A549 (cell line): ENCODE results near the gene ACOXL. TPM values are rescaled to one million over a fixed set of nuclear protein-coding genes. Genes with fewer than 3 reads are reported as not detected.
"Not testable (repeated sequence)": the region's sequence is repeated elsewhere in the genome, so short reads cannot be mapped to it uniquely, and the experiment has no call there.

Experiments used
- ATAC-seq, 2 experiments: fragments of 200-7000 bp in 1 of 2; fragments of >200 bp in 1 of 2; cut with Nextera tagmentation in 1 of 2; cut with Tn5 transposase in 1 of 2; 3 replicates each; pipeline versions ENCODE4 v1.8.0 to v1.9.1; 2018 to 2020; ENCODE audit warnings: mild to moderate bottlenecking in 1 of 2, moderate library complexity in 1 of 2
- CTCF ChIA-PET: fragments of 300-600 bp; sonication (Branson Sonifier 250); formaldehyde crosslinking; extraction: SDS; loops from one replicate; lab custom pipeline; 2021; ENCODE audit warnings: antibody characterized with exemption, inconsistent platforms; lab: Yijun Ruan, JAX
- POLR2A ChIA-PET: fragments of 350-600 bp; formaldehyde crosslinking; extraction: SDS; loops from one replicate; lab custom pipeline; 2021; ENCODE audit warnings: antibody characterized with exemption, inconsistent platforms; lab: Yijun Ruan, JAX
- DNase-seq, 2 experiments: peaks; one replicate each; pipeline versions ENCODE4 v3.0.0 to v3.0.0-alpha.2; 2011 to 2016; ENCODE audit warnings: low read depth in 1 of 2, low spot score in 1 of 2
- FAIRE-seq: peaks from 2 replicates; lab custom pipeline; 2011; peaks lifted over from hg19 to GRCh38; lab: Jason Lieb, UNC
- H3K27ac ChIP-seq, 2 experiments: fragments of >200 bp; sonication (Bioruptor Twin); formaldehyde crosslinking; 3 replicates each; pipeline ENCODE4 v1.5.1; 2016 to 2017
- H3K4me1 ChIP-seq: fragments of >200 bp; sonication (Bioruptor Twin); formaldehyde crosslinking; 3 replicates; pipeline ENCODE4 v1.6.1; 2016
- H3K4me2 ChIP-seq: fragments of >200 bp; sonication (Bioruptor Twin); formaldehyde crosslinking; 3 replicates; pipeline ENCODE4 v1.6.1; 2016
- H3K4me3 ChIP-seq: fragments of >200 bp; sonication (Bioruptor Twin); formaldehyde crosslinking; 3 replicates; pipeline ENCODE4 v1.5.1; 2016
- H3K9me3 ChIP-seq: fragments of >200 bp; sonication (Bioruptor Twin); formaldehyde crosslinking; 3 replicates; pipeline ENCODE4 v1.6.1; 2016
- BHLHE40 ChIP-seq: IDR thresholded peaks from 2 replicates; pipeline ENCODE4 v1.6.1; 2012; ENCODE audit warnings: low read depth, low read length, inconsistent platforms
- CBX8 ChIP-seq: fragments of 200-600 bp; sonication (generic); IDR thresholded peaks from 2 replicates; pipeline ENCODE4 v1.6.1; 2016
- CTCF ChIP-seq: fragments of >200 bp; sonication (Bioruptor Twin); formaldehyde crosslinking; IDR thresholded peaks from 3 replicates; pipeline ENCODE4 v1.5.1; 2016
- EHF ChIP-seq: fragments of 250-450 bp; sonication (Bioruptor Pico); IDR thresholded peaks from 2 replicates; pipeline ENCODE4 v1.5.0; 2020; ENCODE audit warnings: mild to moderate bottlenecking
- EHMT2 ChIP-seq: fragments of 200-600 bp; sonication (generic); IDR thresholded peaks from 2 replicates; pipeline ENCODE4 v1.6.1; 2016; ENCODE audit warnings: antibody characterized with exemption, low read depth, mild to moderate bottlenecking, moderate library complexity
- ESRRA ChIP-seq: fragments of 150-350 bp; IDR thresholded peaks from 2 replicates; pipeline ENCODE4 v1.6.1; 2014; ENCODE audit warnings: mild to moderate bottlenecking, low read length, borderline replicate concordance
- FOSB ChIP-seq: fragments of 250-450 bp; sonication (Bioruptor Pico); IDR thresholded peaks from 2 replicates; pipeline ENCODE4 v1.5.0; 2020; ENCODE audit warnings: mild to moderate bottlenecking, moderate library complexity
- FOSL2 ChIP-seq, 2 experiments: fragments of 450-650 bp in 1 of 2; fragments of >200 bp in 1 of 2; sonication (Bioruptor Twin) in 1 of 2; formaldehyde crosslinking; IDR thresholded peaks; 2 replicates each; pipeline versions ENCODE4 v1.5.0 to v1.6.1; 2016 to 2020; ENCODE audit warnings: mild to moderate bottlenecking in 1 of 2, moderate library complexity in 1 of 2
- HES2 ChIP-seq: fragments of >200 bp; sonication (Bioruptor Twin); formaldehyde crosslinking; IDR thresholded peaks from 2 replicates; pipeline ENCODE4 v1.6.1; 2016
- MAZ ChIP-seq: fragments of 150-350 bp; IDR thresholded peaks from 2 replicates; pipeline ENCODE4 v1.6.1; 2014; ENCODE audit warnings: antibody characterized with exemption, low read depth, low read length, borderline replicate concordance
- MYC ChIP-seq: IDR thresholded peaks from 2 replicates; pipeline ENCODE4 v1.6.1; 2012; ENCODE audit warnings: mild to moderate bottlenecking, inconsistent platforms, low read length, improper control_type of control experiment, borderline replicate concordance
- NPAS2 ChIP-seq: fragments of 250-450 bp; sonication (Bioruptor Pico); IDR thresholded peaks from 2 replicates; pipeline ENCODE4 v1.8.0; 2022; ENCODE audit warnings: mild to moderate bottlenecking, moderate library complexity, borderline replicate concordance
- RAD21 ChIP-seq, 2 experiments: fragments of >200 bp in 1 of 2; sonication (Bioruptor Twin) in 1 of 2; formaldehyde crosslinking in 1 of 2; IDR thresholded peaks in 1 of 2; conservative IDR thresholded peaks in 1 of 2; 2 replicates in 1 of 2; 3 replicates in 1 of 2; pipeline ENCODE4 v1.6.1; 2012 to 2018; ENCODE audit warnings: inconsistent platforms in 1 of 2
- REST ChIP-seq: fragments of 200-600 bp; sonication (generic); IDR thresholded peaks from 2 replicates; pipeline ENCODE4 v1.6.1; 2016; ENCODE audit warnings: antibody characterized with exemption, mild to moderate bottlenecking, moderate library complexity
- RNF2 ChIP-seq: fragments of 200-600 bp; sonication (generic); IDR thresholded peaks from 2 replicates; pipeline ENCODE4 v1.6.1; 2016; ENCODE audit warnings: low read depth, mild to moderate bottlenecking, antibody characterized with exemption, moderate library complexity, borderline replicate concordance
- SMC3 ChIP-seq: fragments of >200 bp; sonication (Bioruptor Twin); formaldehyde crosslinking; IDR thresholded peaks from 3 replicates; pipeline ENCODE4 v1.6.1; 2018; ENCODE audit warnings: inconsistent platforms
- SREBF2 ChIP-seq: fragments of 450-650 bp; IDR thresholded peaks from 2 replicates; pipeline ENCODE4 v1.6.1; 2014; ENCODE audit warnings: mild to moderate bottlenecking, moderate library complexity
- TFCP2L1 ChIP-seq: fragments of 250-450 bp; sonication (Bioruptor Pico); IDR thresholded peaks from 2 replicates; pipeline ENCODE4 v1.5.0; 2021; ENCODE audit warnings: mild to moderate bottlenecking
- TP53 ChIP-seq: fragments of 250-450 bp; sonication (Bioruptor Pico); IDR thresholded peaks from 2 replicates; pipeline ENCODE4 v1.5.0; 2021; ENCODE audit warnings: mild to moderate bottlenecking, moderate library complexity
- ZFP36 ChIP-seq: fragments of 450-650 bp; IDR thresholded peaks from 2 replicates; pipeline ENCODE4 v1.6.1; 2014; ENCODE audit warnings: borderline replicate concordance; ENCODE audit not compliant: partially characterized antibody
- WGBS: methylation state at CpG from one replicate; pipeline ENCODE4 v1.1.6; 2017; ENCODE audit errors: missing lambda C conversion rate; 5-methylcytosine and 5-hydroxymethylcytosine counted together
- polyA plus RNA-seq, 4 experiments: library from polyadenylated mRNA; depleted of rRNA in 3 of 4; stranded (reverse); fragments of >200 nt; fragmentation: RNase III in 1 of 4; extraction: RNeasy Plus Mini Kit Qiagen cat#74134 plus additional on column Dnase treatment in 1 of 4; gene quantifications; 2 replicates in 3 of 4; 3 replicates in 1 of 4; pipeline ENCODE4 v1.2.3, GENCODE V29; 2011 to 2017

Gene ACOXL
- polyA plus RNA-seq, 2 of the 4 experiments (the other 2 are of a cell fraction), result not detected

- ATAC-seq, result no peak
- 52% methylated on average over 4 of the region's 4 CpGs for WGBS
- Histone ChIP-seq H3K4me2 (no peak overlapping the region), H3K27ac (no peak overlapping the region), H3K4me3 (no peak overlapping the region), H3K9me3 (no peaks in the 10 kb centered on the region), H3K4me1 (no peaks in the 10 kb centered on the region)
- ChIA-PET POLR2A (no interaction called here), CTCF (no interaction called here)
- no peak for DNase-seq
- no peak for FAIRE-seq
- TF ChIP-seq EHF (CRISPR knock-in tag) (no peak), EHMT2 (no peak), TFCP2L1 (CRISPR knock-in tag) (no peak), ESRRA (no peak), BHLHE40 (no peak), ZFP36 (no peak), TP53 (CRISPR knock-in tag) (no peak), MAZ (no peak), RAD21 (conservative IDR thresholded peaks at IDR 0.05 in 1 of 2, IDR thresholded peaks at IDR 0.05 in 1 of 2) (no peak)
- TF ChIP-seq, all 56 proteins: peak for 0
Observed at GRCh38 chr2:111044066-111044465, 311.7 kb downstream of the ACOXL start.

GRCh38 chr2:111045236-111045635 is 312.9 kb downstream of the ACOXL start:
- H3K27ac ChIP-seq, H3K4me1 ChIP-seq, H3K9me3 ChIP-seq, CTCF ChIA-PET, H3K4me3 ChIP-seq, DNase-seq, FAIRE-seq, POLR2A ChIA-PET, ATAC-seq, H3K4me2 ChIP-seq: not testable (repeated sequence)
- 76% methylated on average over 6 of the region's 6 CpGs for WGBS

GRCh38 chr2:111045771-111046444 is 313.5 kb downstream of the ACOXL start:
- ATAC-seq (no peak), FAIRE-seq (no peak), DNase-seq (no peak)
- ChIA-PET CTCF (no interaction called here), POLR2A (no interaction called here)
- H3K4me2 ChIP-seq, result no peak overlapping the region
- WGBS, result 40% methylated on average over 9 of the region's 9 CpGs
- no peak overlapping the region for H3K27ac ChIP-seq
- TF ChIP-seq CBX8, result no peak
- TF ChIP-seq HES2, result no peak
- no peak for TF ChIP-seq SMC3
- no peak for TF ChIP-seq FOSL2 (IDR thresholded peaks at IDR 0.05)
- no peak for TF ChIP-seq FOSL2 (CRISPR knock-in tag; IDR thresholded peaks at IDR 0.05)
- TF ChIP-seq EHF (CRISPR knock-in tag), result no peak
- no peak for TF ChIP-seq RNF2
- TF ChIP-seq NPAS2 (CRISPR knock-in tag), result no peak
- TF ChIP-seq RAD21 (conservative IDR thresholded peaks at IDR 0.05 in 1 of 2, IDR thresholded peaks at IDR 0.05 in 1 of 2), result no peak
- TF ChIP-seq SREBF2, result no peak
- TF ChIP-seq ZFP36, result no peak
- H3K4me3 ChIP-seq, result no peak overlapping the region
- H3K9me3 ChIP-seq, result no peaks in the 10 kb centered on the region
- H3K4me1 ChIP-seq, result no peaks in the 10 kb centered on the region

- Histone ChIP-seq H3K4me1 (no peaks in the 10 kb centered on the region), H3K27ac (no peak overlapping the region), H3K4me2 (no peak overlapping the region), H3K4me3 (no peak overlapping the region), H3K9me3 (no peaks in the 10 kb centered on the region)
- TF ChIP-seq REST (no peak), MYC (no peak), FOSL2 (IDR thresholded peaks at IDR 0.05) (no peak), FOSL2 (CRISPR knock-in tag; IDR thresholded peaks at IDR 0.05) (no peak), CTCF (no peak), BHLHE40 (no peak), FOSB (CRISPR knock-in tag) (no peak), RNF2 (no peak)
- DNase-seq (no peak), ATAC-seq (no peak), FAIRE-seq (no peak)
- ChIA-PET POLR2A (no interaction called here), CTCF (no interaction called here)
- WGBS, result 40% methylated on average over 5 of the region's 5 CpGs
Observed at GRCh38 chr2:111046670-111047069, 314.3 kb downstream of the ACOXL start.
